ENCODE data around the gene NFATC1.

NFATC1 gene

DNA sequence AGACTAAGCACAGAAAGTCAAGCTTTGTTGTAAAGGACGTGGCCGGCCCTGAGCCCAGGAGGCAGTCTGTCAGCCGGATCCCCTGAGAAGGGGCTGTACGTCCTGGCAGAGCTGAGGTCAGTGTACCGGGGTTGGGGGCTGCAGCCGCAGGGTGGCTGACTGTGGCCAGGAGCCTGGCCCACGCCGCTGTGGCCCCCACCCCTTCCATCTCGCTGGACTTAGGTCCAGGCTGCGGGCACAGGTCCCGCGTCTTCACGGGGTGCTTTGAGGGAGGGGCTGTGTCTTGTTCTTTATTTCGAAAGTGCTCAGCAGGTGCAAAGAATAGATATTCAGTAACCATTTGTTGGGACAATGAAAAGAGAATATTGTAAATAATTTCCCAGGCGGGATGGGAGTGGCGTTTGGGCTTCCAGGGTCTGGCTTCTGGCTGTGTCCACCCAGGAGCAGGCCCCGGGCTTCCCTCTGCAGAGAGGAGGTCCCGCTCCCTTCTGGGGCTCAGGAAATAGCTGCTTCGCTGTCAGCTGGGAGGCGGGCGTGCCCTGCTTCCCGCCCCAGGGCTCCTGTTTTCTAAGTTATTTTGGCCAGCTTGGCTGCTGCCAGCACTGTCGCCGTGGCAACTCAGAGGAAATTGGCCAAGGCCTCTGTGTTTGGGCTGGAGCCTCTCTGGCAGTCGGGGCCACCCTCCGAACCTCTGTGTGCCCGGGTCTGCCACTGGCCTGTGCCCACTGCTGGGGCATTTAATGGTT is 7.4 kb downstream of the NFATC1 start:
- H3K4me3 ChIP-seq (ENCODE audit: low read depth, low read length), result no peak overlapping the region

DNA sequence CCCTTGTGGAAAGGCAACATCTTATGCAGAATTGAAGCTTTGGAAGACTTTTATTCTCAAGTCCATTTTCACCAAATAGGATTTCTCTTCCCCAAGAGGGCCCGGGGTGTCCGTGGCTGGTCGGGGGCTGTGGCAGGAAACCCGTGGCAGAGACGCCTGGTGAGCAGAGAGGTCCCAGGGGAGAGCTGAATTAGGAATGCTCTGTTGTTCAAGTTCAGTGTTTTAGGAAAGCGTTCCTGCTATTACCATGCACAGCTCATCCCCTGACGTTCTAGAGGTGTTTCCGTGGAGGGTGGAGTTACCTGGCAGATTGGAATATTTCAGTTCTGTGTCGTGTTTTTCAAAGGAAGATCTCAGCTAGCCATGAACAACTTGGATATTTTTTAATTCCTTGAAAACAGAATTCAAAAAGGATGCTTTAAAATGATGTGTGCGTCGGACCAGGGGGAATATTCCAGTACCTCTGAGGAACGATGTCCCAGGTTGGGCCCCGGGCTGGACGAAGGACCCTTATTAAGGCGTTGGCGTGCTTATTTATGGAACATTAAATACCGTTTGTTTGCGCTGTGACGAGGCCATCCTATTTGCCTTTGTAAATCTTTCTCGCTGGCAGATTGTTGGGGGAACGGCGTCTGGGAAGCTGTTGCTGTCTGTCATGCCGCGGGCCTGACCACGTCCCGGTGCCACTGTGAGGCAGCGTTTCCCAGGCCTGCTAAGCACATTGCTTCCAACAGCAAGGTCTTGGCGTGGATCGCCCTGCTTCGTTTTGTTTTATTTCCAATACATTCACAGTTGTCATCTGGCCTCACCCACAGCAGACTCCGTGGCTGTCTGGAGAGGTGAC is 8.2 kb downstream of the NFATC1 start:
- no peak overlapping the region for H3K4me3 ChIP-seq (ENCODE audit: low read depth, low read length)

DNA sequence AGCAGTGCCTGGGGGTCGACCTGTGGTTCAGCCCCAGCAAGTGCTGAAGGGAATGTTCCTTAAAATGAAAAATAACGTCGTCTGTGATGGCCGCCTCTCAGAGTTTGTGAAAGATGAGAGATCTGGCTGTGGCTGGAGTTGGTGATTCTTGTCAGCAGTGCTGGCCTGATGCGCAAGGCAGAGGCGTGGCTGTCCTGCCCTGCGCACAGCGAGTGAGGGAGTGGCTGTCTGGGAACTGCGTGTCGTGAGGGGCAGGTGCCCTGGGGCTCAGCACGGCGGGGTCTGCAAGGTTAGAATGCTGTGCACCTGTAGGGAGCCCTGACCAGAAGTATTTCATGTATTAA is 8.8 kb downstream of the NFATC1 start:
- no peak overlapping the region for H3K4me3 ChIP-seq (ENCODE audit: low read depth, low read length)

DNA sequence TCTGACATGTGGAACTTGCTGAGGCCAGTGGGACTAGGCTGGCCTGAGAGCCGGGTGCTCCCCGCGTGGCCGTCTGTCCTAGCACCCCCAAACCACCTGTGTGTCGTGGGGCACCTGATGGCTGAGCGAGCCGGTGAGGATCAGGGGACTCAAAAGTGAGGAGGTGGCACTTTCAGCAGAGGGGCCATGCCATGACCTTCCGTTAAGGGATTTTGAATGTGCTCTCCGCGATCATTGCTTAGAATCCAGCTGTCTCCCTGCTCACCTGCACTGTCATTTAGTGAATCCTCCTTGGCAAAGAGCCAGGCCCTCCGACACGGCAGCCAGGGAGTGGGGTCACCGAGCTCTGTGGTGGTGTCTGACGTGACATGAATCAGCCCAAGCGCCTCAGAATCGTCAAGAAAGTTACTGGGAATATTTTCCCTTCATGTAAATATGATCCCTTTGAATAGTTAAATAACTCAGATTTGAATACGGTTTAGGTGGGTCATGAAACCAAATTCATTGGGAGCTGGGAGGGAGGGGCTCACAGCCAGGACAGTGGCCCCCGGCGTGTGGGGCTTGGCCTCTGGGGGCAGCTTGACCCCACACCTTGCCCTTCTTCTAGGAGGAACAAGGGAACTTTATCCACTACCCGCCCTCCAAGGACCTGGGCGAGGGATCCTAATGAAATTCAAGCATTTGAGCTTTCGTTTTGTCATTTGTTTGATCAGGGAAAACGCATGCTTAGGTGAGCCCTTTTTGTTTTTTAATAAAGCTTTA is 9.5 kb downstream of the NFATC1 start:
- no peak overlapping the region for H3K4me3 ChIP-seq (ENCODE audit: low read depth, low read length)

DNA sequence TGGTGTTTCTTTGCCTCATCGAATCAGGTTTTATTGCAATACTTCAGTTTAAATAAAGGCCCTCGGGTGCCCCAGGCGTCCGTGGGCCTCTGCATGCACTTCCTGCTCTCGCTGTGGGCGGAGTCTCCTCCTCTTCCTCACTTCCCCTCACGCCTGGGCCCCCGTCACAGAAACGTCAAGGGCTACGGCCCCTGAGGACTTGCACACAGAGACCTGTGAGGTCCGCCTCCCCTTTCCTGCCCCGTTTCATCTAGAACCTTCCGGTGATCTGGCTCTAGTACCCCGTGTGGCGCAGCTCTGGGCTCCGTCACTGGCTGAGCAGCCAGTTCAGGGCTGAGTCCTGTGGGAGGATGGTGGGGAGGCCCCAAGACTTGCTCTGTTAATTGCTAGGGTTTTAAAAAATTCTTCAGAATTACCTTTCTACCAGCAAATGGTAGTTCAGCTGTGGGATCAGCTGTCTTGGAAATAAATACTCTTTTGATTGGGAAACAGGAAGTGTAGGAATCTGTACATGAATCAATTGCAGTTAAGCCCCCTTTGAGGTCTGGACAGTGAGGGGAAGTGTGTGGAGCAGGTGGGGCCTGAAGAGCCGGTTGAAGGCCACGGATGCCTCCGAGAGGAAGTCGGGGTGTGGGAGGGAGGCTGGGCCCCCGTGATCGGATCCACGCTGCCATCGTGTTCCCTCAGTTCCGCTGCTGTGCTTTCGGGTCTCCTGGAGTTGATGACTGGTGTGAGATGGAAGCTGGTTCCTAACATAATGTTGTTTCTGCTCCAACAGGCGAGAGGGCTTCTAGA is 10.2 kb downstream of the NFATC1 start:
- H3K4me3 ChIP-seq (ENCODE audit: low read depth, low read length), result no peak overlapping the region

DNA sequence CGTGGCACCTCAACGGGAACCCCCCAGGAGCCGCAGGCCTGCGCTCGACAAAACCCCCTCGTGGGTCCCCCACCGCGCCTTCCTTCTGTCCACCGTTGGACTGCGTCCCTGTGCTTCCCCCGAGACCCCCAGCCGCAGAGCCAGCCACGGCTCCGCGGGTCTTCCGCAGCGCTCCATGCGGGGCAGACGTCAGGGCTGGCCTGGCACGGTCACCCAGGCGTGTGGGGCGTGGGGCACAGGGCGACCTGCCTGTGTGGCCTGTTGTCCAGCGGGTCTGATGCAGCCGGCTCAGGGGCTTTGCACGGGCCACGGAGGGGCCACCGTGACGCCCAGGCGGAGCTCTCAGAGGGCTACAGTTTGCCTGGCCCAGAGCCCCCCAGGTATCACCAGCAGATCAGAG is 11.0 kb downstream of the NFATC1 start:
- no peak overlapping the region for H3K4me3 ChIP-seq (ENCODE audit: low read depth, low read length)

DNA sequence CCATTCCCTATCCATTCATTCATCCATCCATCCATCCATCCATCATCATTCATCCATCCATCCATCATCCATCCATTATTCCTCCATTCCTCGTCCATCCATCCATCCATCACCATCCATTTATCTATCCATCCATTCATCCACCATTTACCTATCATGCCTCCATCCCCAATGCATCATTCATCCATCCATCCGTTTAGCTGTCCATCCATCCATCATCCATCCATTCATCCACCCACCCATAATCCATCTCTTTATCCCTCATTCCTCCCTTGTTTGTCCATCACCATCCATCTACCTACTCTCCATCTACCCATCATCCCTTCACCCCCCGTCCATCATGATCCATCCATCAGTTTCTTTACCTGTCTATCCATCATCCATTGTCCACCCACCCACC is 13.6 kb downstream of the NFATC1 start:
- H3K4me3 ChIP-seq (ENCODE audit: low read depth, low read length), result no peak overlapping the region

DNA sequence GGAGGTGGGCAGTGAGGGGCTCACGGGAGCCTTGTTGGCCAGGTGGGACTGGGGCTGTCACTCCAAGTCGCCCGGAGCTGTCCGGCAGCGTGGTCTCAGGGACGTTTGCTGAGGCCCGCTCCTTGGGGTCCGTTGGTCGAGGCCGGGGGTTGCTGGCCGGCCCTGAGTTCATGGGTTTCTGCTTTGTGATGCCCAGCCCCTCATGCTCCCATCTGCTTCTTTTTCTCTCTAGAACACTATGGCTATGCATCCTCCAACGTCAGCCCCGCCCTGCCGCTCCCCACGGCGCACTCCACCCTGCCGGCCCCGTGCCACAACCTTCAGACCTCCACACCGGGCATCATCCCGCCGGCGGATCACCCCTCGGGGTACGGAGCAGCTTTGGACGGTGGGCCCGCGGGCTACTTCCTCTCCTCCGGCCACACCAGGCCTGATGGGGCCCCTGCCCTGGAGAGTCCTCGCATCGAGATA is 14.5 kb downstream of the NFATC1 start:
- no peak overlapping the region for H3K4me3 ChIP-seq (ENCODE audit: low read depth, low read length)

DNA sequence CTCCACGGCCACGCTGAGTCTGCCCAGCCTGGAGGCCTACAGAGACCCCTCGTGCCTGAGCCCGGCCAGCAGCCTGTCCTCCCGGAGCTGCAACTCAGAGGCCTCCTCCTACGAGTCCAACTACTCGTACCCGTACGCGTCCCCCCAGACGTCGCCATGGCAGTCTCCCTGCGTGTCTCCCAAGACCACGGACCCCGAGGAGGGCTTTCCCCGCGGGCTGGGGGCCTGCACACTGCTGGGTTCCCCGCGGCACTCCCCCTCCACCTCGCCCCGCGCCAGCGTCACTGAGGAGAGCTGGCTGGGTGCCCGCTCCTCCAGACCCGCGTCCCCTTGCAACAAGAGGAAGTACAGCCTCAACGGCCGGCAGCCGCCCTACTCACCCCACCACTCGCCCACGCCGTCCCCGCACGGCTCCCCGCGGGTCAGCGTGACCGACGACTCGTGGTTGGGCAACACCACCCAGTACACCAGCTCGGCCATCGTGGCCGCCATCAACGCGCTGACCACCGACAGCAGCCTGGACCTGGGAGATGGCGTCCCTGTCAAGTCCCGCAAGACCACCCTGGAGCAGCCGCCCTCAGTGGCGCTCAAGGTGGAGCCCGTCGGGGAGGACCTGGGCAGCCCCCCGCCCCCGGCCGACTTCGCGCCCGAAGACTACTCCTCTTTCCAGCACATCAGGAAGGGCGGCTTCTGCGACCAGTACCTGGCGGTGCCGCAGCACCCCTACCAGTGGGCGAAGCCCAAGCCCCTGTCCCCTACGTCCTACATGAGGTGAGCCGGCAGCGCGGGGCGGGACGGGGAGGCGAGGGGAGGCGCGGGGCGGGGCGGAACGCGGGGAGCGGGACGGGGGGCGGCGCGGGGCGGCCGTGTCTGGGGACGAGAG is 15.2 kb downstream of the NFATC1 start:
- H3K4me3 ChIP-seq (ENCODE audit: low read depth, low read length), result no peak overlapping the region

DNA sequence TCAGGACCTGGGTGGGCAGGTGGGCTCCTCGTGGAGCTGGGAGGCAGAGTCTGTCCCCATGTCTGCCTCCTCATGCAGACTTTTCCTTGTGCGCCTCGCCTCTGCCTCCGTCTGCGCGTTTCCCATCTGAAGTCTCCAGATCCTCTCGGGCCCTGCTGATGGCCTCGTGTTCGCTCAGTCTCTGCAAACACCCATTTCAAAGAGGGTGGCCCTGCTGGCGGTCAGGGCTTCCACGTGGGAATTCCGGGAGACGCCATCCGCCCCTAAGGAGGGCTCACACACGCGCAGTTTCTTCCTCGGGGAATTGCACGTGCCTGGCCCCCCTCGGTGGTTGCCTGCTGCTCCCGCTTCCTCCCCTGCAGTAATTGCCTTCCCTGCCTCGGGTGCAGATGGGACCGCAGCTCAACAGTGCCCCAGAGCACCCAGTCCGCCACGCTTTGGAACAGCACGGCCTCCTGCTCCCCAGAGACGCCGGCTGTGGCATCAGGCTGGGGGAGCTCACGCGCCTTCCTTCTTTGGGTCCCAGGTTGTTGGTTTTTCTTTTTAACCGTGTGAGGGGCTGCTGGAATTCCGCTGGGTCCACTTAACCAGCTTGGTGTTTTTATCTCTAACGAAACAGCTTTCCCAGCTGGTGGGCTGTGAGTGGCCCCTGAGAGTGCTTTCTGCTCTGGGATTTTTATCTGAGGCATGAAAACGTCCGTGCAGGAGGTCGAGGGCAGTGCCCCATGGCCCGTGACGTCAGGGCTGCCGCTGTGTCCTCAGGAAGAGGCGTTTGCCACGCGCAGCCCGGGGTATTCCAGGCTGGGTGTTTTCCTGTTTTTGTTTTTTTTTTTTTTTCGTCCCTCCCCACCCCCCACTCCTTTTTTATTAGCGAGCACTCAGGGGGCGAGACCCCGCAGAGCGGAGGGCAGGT is 16.1 kb downstream of the NFATC1 start:
- H3K4me3 ChIP-seq (ENCODE audit: low read depth, low read length), result no peak overlapping the region

DNA sequence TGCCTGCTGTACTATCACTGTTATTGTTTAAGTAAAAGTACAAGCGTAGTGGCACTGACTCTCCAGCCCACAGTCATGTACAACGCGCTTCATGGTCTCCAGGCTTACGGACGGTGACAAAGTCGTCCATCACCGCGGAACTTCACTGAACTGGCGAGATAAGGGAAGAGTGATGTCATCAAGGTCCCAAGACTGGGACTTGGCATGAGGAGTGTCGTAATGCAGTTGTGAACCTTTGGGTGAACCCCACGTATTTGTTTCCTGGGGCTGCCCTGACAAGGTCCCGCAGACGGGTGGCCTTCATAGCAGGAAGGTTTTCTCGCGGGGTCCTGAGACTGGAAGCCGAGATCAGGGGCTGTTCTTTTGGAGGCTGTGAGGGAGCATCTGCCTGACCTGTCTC is 17.3 kb downstream of the NFATC1 start:
- no peak overlapping the region for H3K4me3 ChIP-seq (ENCODE audit: low read depth, low read length)

DNA sequence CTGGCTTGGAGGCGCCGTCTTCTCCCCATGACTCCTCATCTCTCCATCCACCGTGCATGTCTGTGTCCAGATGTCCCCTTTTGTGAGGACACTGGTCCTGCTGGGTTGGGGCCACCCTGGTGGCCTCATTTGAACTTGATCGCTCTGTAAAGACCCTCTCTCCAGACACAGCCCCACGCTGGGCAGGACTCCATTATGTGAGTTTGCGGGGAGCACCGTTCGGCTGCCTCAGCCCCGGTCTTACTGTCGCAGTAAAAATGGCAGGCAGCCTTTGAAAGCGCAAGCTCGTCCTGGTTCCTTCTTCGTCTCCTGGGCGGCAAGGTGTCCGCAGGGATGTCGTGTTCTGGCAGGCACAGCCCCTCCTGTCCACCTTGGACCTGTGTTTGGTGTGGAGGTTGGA is 17.7 kb downstream of the NFATC1 start:
- H3K4me3 ChIP-seq (ENCODE audit: low read depth, low read length), result no peak overlapping the region

DNA sequence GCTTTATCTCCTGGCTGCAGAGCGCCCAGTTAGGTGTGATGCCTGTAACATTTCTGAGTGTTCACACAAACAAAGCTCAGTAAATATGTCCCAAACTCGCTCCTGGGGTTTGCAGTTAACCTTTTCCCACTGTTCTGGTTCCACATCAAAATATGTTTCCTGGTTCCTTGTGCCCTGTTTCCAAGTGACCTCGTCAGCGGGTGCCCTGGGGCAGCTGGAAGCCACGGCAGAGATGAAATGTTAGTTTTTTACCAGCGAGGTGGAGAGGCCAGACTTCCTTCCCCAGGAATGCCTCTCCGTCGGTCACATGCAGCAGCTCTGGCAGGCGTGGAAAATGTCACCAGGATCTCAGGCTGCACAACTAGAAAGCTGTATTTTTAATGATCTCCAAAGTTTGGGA is 18.2 kb downstream of the NFATC1 start:
- H3K4me3 ChIP-seq (ENCODE audit: low read depth, low read length), result no peak overlapping the region

DNA sequence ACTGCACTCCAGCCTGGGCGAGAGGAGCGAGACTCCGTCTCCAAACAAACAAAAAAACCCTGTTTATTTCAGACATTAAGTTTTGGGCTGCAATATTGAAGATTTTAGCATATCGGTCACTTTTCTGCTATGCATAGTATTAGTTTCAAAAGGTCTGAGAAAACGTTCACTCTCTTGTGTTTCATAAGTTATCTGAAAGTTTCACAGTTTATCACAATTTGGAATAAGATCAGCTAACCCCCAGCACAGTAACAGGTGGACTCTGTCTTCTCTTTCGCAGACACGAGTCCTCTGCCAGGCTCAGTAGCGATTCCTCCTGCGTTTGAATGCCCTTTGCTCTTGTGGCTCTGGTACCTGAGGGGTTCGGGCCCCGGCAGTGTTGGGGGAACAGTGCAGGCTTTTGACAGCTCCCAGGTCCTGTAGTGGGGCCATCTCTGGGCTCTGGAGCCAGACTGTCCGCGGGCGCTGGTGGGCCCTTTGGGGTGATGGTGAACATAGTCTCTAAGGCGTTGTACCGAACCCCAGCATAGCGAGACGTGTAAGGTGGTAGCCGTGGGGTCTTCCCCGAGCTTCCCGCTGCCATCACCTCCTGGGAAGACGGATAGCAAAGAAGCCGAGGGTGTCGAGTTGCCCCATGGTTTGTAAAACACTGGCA is 20.4 kb downstream of the NFATC1 start:
- H3K4me3 ChIP-seq (ENCODE audit: low read depth, low read length), result no peak overlapping the region

DNA sequence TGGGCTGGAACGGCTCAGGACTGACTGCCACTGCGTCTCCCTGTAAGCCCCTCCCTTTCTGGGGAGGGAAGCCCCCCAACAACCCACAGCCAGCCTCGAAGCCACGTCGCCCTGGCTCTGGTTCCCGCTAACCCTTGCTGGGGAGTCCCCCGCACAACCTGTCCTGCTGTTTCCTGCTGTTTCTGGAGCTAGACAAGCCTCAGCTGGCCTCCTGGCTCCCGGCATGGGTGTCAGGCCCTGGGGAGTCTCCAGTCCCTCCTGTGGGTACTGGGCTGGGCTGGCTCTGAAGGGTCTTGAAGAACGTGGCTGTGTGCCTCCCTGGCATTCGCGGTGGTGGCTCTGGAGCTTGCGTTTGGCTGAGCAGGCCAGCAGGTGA is 20.9 kb downstream of the NFATC1 start:
- no peak overlapping the region for H3K4me3 ChIP-seq (ENCODE audit: low read depth, low read length)

DNA sequence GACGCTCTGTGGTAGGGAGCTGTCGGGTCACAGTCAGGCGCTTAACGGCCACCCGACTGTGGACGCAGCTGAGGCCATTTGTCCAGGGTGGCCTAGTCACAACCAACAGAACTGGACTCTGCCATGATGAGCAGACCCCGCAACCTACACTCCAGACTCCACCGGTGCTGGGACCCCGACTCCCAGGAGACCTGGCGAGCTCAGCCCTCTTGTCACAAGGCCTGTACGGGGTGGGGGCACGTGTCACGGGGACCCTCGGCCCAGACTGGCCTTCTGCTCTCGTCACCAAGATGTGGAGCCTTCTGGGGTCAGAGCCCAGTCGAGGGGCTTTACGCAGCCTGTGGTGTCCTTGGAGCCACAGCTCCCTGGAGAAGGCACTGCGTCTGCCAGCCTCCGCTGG is 22.5 kb downstream of the NFATC1 start:
- no peak overlapping the region for H3K4me3 ChIP-seq (ENCODE audit: low read depth, low read length)

DNA sequence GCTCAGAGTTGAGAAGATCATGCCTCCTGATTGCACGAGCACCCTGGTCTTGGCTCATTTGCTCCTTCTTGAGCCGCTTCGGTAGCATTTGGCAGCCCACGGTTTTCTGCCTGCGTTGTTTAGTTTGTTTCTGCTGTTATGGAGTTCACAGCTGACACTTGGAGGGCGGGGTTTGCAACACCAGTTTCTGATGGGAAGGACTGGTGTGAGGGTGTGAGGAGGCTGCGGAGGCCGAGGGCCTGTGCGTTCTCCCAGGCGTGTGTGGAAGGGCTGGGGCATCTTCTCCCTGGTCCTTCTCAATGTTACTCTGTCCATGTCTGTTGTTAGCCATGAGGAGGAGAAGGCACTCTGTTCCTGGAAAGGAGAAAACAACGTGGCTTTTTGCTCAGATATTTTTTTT is 22.9 kb downstream of the NFATC1 start:
- no peak overlapping the region for H3K4me3 ChIP-seq (ENCODE audit: low read depth, low read length)

DNA sequence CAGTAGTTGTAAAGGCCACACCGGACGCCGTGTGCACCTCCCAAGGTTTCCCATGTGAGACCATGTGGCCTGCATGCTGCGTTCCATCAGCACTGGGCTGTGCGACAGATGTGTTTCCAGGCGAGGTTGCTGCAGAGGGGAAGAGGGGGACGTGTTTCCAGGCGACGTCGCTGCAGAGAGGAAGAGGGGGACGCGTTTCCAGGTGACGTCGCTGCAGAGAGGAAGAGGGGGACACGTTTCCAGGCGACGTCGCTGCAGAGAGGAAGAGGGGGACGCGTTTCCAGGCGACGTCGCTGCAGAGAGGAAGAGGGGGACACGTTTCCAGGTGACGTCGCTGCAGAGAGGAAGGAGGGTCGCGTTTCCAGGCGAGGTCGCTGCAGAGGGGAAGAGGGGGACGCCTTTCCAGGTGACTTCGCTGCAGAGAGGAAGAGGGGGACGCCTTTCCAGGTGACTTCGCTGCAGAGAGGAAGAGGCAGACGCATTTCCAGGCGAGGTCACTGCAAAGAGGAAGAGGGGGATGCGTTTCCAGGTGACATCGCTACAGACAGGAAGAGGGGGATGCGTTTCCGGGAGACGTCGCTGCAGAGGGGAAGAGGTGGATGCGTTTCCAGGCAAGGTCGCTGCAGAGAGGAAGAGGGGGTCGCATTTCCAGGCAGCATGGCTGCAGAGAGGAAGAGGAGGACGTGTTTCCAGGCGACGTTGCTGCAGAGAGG is 24.5 kb downstream of the NFATC1 start:
- no peak overlapping the region for H3K4me3 ChIP-seq (ENCODE audit: low read depth, low read length)

All from iPS-11a (cell line).